Panc1 (cell line): ENCODE results near the gene HS2ST1.

Experiments
- CTCF ChIP-seq: fragments of 450-650 bp; IDR thresholded peaks from 2 replicates; pipeline ENCODE4 v1.5.1; 2017; ENCODE audit warnings: mild to moderate bottlenecking
- POLR2AphosphoS5 ChIP-seq: IDR thresholded peaks from 2 replicates; pipeline ENCODE4 v1.6.1; 2012; ENCODE audit warnings: mild to moderate bottlenecking, low read depth, low read length, moderate library complexity
- SIN3A ChIP-seq: IDR thresholded peaks from 2 replicates; pipeline ENCODE4 v1.6.1; 2012; ENCODE audit warnings: low read depth, mild to moderate bottlenecking, low read length, moderate library complexity, borderline replicate concordance; ENCODE audit not compliant: insufficient read depth

- no peak for TF ChIP-seq CTCF
- no peak for TF ChIP-seq POLR2AphosphoS5
- no peak for TF ChIP-seq SIN3A
Measured at GRCh38 chr1:86970938-86971337, 56.5 kb downstream of the HS2ST1 start.
